Panc1 (cell line): ENCODE results near the gene OLFM3.

Source experiments
- POLR2AphosphoS5 ChIP-seq: IDR thresholded peaks from 2 replicates; pipeline ENCODE4 v1.6.1; 2012; ENCODE audit warnings: mild to moderate bottlenecking, low read depth, low read length, moderate library complexity
- TF ChIP-seq, protein P1 (sequence below): fragments of 450-650 bp; IDR thresholded peaks from 2 replicates; pipeline ENCODE4 v1.5.1; 2017; ENCODE audit warnings: mild to moderate bottlenecking
- TF ChIP-seq, protein P2 (sequence below), 2 experiments: IDR thresholded peaks; 2 replicates each; pipeline ENCODE4 v1.6.1; 2011 to 2012; ENCODE audit warnings: low read depth in 2 of 2, control low read depth in 1 of 2, low read length in 1 of 2, mild to moderate bottlenecking in 1 of 2, moderate library complexity in 1 of 2; ENCODE audit not compliant: insufficient read depth in 1 of 2

DNA sequence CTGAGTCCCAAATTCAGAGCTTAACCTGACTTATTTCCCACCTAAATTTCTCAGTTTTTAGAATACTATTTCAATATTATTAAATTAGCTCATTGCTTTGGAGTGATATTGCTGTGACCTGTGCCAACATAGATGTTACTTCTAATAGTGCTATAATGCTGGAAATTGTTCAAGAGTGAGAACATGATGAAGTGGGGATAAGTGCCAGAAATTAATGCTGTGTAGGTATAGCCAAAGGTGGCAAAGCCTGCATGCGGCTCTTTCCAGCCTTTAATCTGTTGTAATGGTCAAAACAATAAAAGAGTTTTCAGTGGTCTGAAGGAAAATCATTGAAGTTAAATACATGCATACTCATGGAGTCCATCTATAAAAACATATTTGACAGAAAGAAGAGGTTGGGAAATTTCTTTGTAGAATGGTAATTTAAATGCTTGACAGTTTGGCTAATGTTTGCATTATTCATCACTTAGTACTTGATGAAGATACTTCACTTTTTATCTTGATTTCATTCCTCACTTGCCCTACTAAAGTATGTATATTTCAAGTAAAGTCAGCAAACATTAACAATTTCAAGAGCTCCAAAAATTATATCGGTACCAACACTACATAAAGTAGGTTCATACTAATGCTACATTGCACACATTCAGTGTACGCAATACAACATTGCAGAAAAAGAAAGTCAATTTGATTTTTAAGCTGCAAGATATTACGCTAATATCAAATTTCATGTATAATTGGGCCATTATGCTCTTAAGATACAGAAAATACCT, 82.1 kb downstream of the OLFM3 start:
- no peak for TF ChIP-seq POLR2AphosphoS5
- TF ChIP-seq, protein P1, sequence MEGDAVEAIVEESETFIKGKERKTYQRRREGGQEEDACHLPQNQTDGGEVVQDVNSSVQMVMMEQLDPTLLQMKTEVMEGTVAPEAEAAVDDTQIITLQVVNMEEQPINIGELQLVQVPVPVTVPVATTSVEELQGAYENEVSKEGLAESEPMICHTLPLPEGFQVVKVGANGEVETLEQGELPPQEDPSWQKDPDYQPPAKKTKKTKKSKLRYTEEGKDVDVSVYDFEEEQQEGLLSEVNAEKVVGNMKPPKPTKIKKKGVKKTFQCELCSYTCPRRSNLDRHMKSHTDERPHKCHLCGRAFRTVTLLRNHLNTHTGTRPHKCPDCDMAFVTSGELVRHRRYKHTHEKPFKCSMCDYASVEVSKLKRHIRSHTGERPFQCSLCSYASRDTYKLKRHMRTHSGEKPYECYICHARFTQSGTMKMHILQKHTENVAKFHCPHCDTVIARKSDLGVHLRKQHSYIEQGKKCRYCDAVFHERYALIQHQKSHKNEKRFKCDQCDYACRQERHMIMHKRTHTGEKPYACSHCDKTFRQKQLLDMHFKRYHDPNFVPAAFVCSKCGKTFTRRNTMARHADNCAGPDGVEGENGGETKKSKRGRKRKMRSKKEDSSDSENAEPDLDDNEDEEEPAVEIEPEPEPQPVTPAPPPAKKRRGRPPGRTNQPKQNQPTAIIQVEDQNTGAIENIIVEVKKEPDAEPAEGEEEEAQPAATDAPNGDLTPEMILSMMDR = no peak
- TF ChIP-seq, protein P2, sequence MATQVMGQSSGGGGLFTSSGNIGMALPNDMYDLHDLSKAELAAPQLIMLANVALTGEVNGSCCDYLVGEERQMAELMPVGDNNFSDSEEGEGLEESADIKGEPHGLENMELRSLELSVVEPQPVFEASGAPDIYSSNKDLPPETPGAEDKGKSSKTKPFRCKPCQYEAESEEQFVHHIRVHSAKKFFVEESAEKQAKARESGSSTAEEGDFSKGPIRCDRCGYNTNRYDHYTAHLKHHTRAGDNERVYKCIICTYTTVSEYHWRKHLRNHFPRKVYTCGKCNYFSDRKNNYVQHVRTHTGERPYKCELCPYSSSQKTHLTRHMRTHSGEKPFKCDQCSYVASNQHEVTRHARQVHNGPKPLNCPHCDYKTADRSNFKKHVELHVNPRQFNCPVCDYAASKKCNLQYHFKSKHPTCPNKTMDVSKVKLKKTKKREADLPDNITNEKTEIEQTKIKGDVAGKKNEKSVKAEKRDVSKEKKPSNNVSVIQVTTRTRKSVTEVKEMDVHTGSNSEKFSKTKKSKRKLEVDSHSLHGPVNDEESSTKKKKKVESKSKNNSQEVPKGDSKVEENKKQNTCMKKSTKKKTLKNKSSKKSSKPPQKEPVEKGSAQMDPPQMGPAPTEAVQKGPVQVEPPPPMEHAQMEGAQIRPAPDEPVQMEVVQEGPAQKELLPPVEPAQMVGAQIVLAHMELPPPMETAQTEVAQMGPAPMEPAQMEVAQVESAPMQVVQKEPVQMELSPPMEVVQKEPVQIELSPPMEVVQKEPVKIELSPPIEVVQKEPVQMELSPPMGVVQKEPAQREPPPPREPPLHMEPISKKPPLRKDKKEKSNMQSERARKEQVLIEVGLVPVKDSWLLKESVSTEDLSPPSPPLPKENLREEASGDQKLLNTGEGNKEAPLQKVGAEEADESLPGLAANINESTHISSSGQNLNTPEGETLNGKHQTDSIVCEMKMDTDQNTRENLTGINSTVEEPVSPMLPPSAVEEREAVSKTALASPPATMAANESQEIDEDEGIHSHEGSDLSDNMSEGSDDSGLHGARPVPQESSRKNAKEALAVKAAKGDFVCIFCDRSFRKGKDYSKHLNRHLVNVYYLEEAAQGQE (IDR thresholded peaks at IDR 0.05; ENCODE audit: insufficient read depth in 1 of 2, low read depth in 2 of 2, low read length in 1 of 2) = no peak
